Measurements from ENCODE around the gene PUM1.
A peak's percentile ranks its signal among the peaks of the same experiment; 100 is the strongest.

Gene PUM1

GRCh38 chr1:30948278-30948677 is 117.2 kb downstream of the PUM1 start:
- no peaks in the 10 kb centered on the region for H3K27me3 ChIP-seq (ENCODE audit: insufficient read depth, low read length)
- no peak overlapping the region for H2BK120ac ChIP-seq (ENCODE audit: insufficient read depth, low read length, poor library complexity)
- no peak overlapping the region for H4K12ac ChIP-seq (ENCODE audit: low read depth, low read length)
- no peak overlapping the region for H3K4me3 ChIP-seq (ENCODE audit: low read depth, low read length)
- no peak overlapping the region for H3K9ac ChIP-seq (ENCODE audit: low read length)
- H3K36me3 ChIP-seq (ENCODE audit: control insufficient read depth in 1 of 2, insufficient read depth in 2 of 2, low read length in 2 of 2), result peaks cover 28 to 39% of the 10 kb centered on the region in 2 experiments
- H3K23ac ChIP-seq (ENCODE audit: low read length), result no peak overlapping the region
- no peak overlapping the region for H2AK5ac ChIP-seq (ENCODE audit: low read length)
- no peak overlapping the region for H3K4me2 ChIP-seq (ENCODE audit: low read length)
- no peak overlapping the region for H2AFZ ChIP-seq (ENCODE audit: insufficient read depth, low read length, poor library complexity)
- WGBS (ENCODE audit: extremely low coverage, insufficient coverage, insufficient read length), result no CpG with 5 or more reads among the region's 3 CpGs
- no peaks in the 10 kb centered on the region for H3K79me1 ChIP-seq (ENCODE audit: low read length)
- no peaks in the 10 kb centered on the region for H3K4me1 ChIP-seq (ENCODE audit: control insufficient read depth in 1 of 2, insufficient read depth in 2 of 2, low read length in 2 of 2)
- no peaks in the 10 kb centered on the region for H3K9me3 ChIP-seq (ENCODE audit: insufficient read depth, low read depth, low read length)
- H3K79me2 ChIP-seq (ENCODE audit: control insufficient read depth, insufficient read depth, low read length, poor library complexity), result no peaks in the 10 kb centered on the region
- H4K91ac ChIP-seq (ENCODE audit: low read depth, low read length), result no peak overlapping the region
- H2BK5ac ChIP-seq (ENCODE audit: low read depth, low read length, poor library complexity), result no peak overlapping the region
- no peak overlapping the region for H3K18ac ChIP-seq (ENCODE audit: low read length)
- H3K14ac ChIP-seq (ENCODE audit: low read length), result no peak overlapping the region
- no peak overlapping the region for H3K4ac ChIP-seq (ENCODE audit: low read depth, low read length)
- no peak overlapping the region for H2BK12ac ChIP-seq (ENCODE audit: low read length)
- H4K8ac ChIP-seq (ENCODE audit: low read depth, low read length), result no peak overlapping the region
- H3K27ac ChIP-seq (ENCODE audit: low read depth, low read length), result no peak overlapping the region
- no peak for DNase-seq

- no peak for DNase-seq
- Histone ChIP-seq H3K4ac (ENCODE audit: low read depth, low read length) (no peak overlapping the region), H3K79me2 (ENCODE audit: control insufficient read depth, insufficient read depth, low read length, poor library complexity) (peaks cover 2% of the 10 kb centered on the region), H2BK120ac (ENCODE audit: insufficient read depth, low read length, poor library complexity) (no peak overlapping the region), H3K36me3 (ENCODE audit: control insufficient read depth in 1 of 2, insufficient read depth in 2 of 2, low read length in 2 of 2) (peaks cover 32 to 39% of the 10 kb centered on the region in 2 experiments), H3K9me3 (ENCODE audit: insufficient read depth, low read depth, low read length) (no peaks in the 10 kb centered on the region), H3K27ac (ENCODE audit: low read depth, low read length) (no peak overlapping the region), H4K91ac (ENCODE audit: low read depth, low read length) (no peak overlapping the region), H2BK12ac (ENCODE audit: low read length) (no peak overlapping the region), H4K8ac (ENCODE audit: low read depth, low read length) (no peak overlapping the region), H2BK5ac (ENCODE audit: low read depth, low read length, poor library complexity) (no peak overlapping the region), H4K12ac (ENCODE audit: low read depth, low read length) (no peak overlapping the region), H3K27me3 (ENCODE audit: insufficient read depth, low read length) (no peaks in the 10 kb centered on the region), H3K14ac (ENCODE audit: low read length) (no peak overlapping the region), H3K4me1 (ENCODE audit: control insufficient read depth in 1 of 2, insufficient read depth in 2 of 2, low read length in 2 of 2) (no peaks in the 10 kb centered on the region), H3K23ac (ENCODE audit: low read length) (no peak overlapping the region), H3K4me3 (ENCODE audit: low read depth, low read length) (no peak overlapping the region), H2AK5ac (ENCODE audit: low read length) (no peak overlapping the region), H3K9ac (ENCODE audit: low read length) (no peak overlapping the region), H3K79me1 (ENCODE audit: low read length) (no peaks in the 10 kb centered on the region), H2AFZ (ENCODE audit: insufficient read depth, low read length, poor library complexity) (no peak overlapping the region), H3K4me2 (ENCODE audit: low read length) (no peak overlapping the region), H3K18ac (ENCODE audit: low read length) (no peak overlapping the region)
Observed at GRCh38 chr1:30947212-30947611, 118.3 kb downstream of the PUM1 start.

- no peak for DNase-seq
- H3K4me2 ChIP-seq (ENCODE audit: low read length), result no peak overlapping the region
- H3K27me3 ChIP-seq (ENCODE audit: insufficient read depth, low read length), result no peaks in the 10 kb centered on the region
- H2AK5ac ChIP-seq (ENCODE audit: low read length), result no peak overlapping the region
- H4K91ac ChIP-seq (ENCODE audit: low read depth, low read length), result no peak overlapping the region
- no peaks in the 10 kb centered on the region for H3K9me3 ChIP-seq (ENCODE audit: insufficient read depth, low read depth, low read length)
- no peak overlapping the region for H3K4ac ChIP-seq (ENCODE audit: low read depth, low read length)
- no peak overlapping the region for H3K9ac ChIP-seq (ENCODE audit: low read length)
- H3K27ac ChIP-seq (ENCODE audit: low read depth, low read length), result no peak overlapping the region
- no peak overlapping the region for H4K8ac ChIP-seq (ENCODE audit: low read depth, low read length)
- no peak overlapping the region for H3K14ac ChIP-seq (ENCODE audit: low read length)
- H3K23ac ChIP-seq (ENCODE audit: low read length), result no peak overlapping the region
- no peak overlapping the region for H2BK5ac ChIP-seq (ENCODE audit: low read depth, low read length, poor library complexity)
- no peaks in the 10 kb centered on the region for H3K4me1 ChIP-seq (ENCODE audit: control insufficient read depth in 1 of 2, insufficient read depth in 2 of 2, low read length in 2 of 2)
- H3K36me3 ChIP-seq (ENCODE audit: control insufficient read depth in 1 of 2, insufficient read depth in 2 of 2, low read length in 2 of 2), result peaks cover 32 to 45% of the 10 kb centered on the region in 2 experiments
- H2BK12ac ChIP-seq (ENCODE audit: low read length), result no peak overlapping the region
- no CpG with 5 or more reads among the region's 7 CpGs for whole genome bisulfite sequencing (ENCODE audit: extremely low coverage, insufficient coverage, insufficient read length)
- H3K4me3 ChIP-seq (ENCODE audit: low read depth, low read length), result no peak overlapping the region
- no peak overlapping the region for H2BK120ac ChIP-seq (ENCODE audit: insufficient read depth, low read length, poor library complexity)
- H3K18ac ChIP-seq (ENCODE audit: low read length), result peak overlapping the region; percentile 54
- H3K79me2 ChIP-seq (ENCODE audit: control insufficient read depth, insufficient read depth, low read length, poor library complexity), result peaks cover 2% of the 10 kb centered on the region
- no peaks in the 10 kb centered on the region for H3K79me1 ChIP-seq (ENCODE audit: low read length)
- H4K12ac ChIP-seq (ENCODE audit: low read depth, low read length), result no peak overlapping the region
- no peak overlapping the region for H2AFZ ChIP-seq (ENCODE audit: insufficient read depth, low read length, poor library complexity)
Observed at GRCh38 chr1:30942326-30942963, 123.1 kb downstream of the PUM1 start.

- H2BK120ac ChIP-seq (ENCODE audit: insufficient read depth, low read length, poor library complexity), result no peak overlapping the region
- H3K79me2 ChIP-seq (ENCODE audit: control insufficient read depth, insufficient read depth, low read length, poor library complexity), result peaks cover 2% of the 10 kb centered on the region
- H3K4me3 ChIP-seq (ENCODE audit: low read depth, low read length), result no peak overlapping the region
- no peak overlapping the region for H2AFZ ChIP-seq (ENCODE audit: insufficient read depth, low read length, poor library complexity)
- no peak overlapping the region for H3K14ac ChIP-seq (ENCODE audit: low read length)
- no peak overlapping the region for H3K9ac ChIP-seq (ENCODE audit: low read length)
- no peak overlapping the region for H2BK5ac ChIP-seq (ENCODE audit: low read depth, low read length, poor library complexity)
- no peaks in the 10 kb centered on the region for H3K79me1 ChIP-seq (ENCODE audit: low read length)
- H3K9me3 ChIP-seq (ENCODE audit: insufficient read depth, low read depth, low read length), result peaks cover 2% of the 10 kb centered on the region
- no peak overlapping the region for H3K18ac ChIP-seq (ENCODE audit: low read length)
- no peak overlapping the region for H2AK5ac ChIP-seq (ENCODE audit: low read length)
- no peak overlapping the region for H3K23ac ChIP-seq (ENCODE audit: low read length)
- no peak overlapping the region for H3K4me2 ChIP-seq (ENCODE audit: low read length)
- DNase-seq, result no peak
- H3K27me3 ChIP-seq (ENCODE audit: insufficient read depth, low read length), result no peaks in the 10 kb centered on the region
- no peak overlapping the region for H3K4ac ChIP-seq (ENCODE audit: low read depth, low read length)
- no peak overlapping the region for H4K91ac ChIP-seq (ENCODE audit: low read depth, low read length)
- no peak overlapping the region for H2BK12ac ChIP-seq (ENCODE audit: low read length)
- H4K8ac ChIP-seq (ENCODE audit: low read depth, low read length), result no peak overlapping the region
- H3K4me1 ChIP-seq (ENCODE audit: control insufficient read depth in 1 of 2, insufficient read depth in 2 of 2, low read length in 2 of 2), result peaks cover 0 to 3% of the 10 kb centered on the region in 2 experiments
- no peak overlapping the region for H3K27ac ChIP-seq (ENCODE audit: low read depth, low read length)
- H4K12ac ChIP-seq (ENCODE audit: low read depth, low read length), result no peak overlapping the region
- H3K36me3 ChIP-seq (ENCODE audit: control insufficient read depth in 1 of 2, insufficient read depth in 2 of 2, low read length in 2 of 2), result peaks cover 36 to 56% of the 10 kb centered on the region in 2 experiments
Observed at GRCh38 chr1:30940541-30940940, 125.0 kb downstream of the PUM1 start.

Data from trophoblast cell (in vitro differentiated cells and primary cell).